NCI-H1048 (cell line): ENCODE data around the gene ZNF532.
"Not testable (repeated sequence)": the region's sequence is repeated elsewhere in the genome, so short reads cannot be mapped to it uniquely, and the experiment has no call there.

ENCODE experiments used
- DNase-seq: peaks from one replicate; lab custom pipeline; 2025; lab: John Stamatoyannopoulos, UW

Gene ZNF532, protein sequence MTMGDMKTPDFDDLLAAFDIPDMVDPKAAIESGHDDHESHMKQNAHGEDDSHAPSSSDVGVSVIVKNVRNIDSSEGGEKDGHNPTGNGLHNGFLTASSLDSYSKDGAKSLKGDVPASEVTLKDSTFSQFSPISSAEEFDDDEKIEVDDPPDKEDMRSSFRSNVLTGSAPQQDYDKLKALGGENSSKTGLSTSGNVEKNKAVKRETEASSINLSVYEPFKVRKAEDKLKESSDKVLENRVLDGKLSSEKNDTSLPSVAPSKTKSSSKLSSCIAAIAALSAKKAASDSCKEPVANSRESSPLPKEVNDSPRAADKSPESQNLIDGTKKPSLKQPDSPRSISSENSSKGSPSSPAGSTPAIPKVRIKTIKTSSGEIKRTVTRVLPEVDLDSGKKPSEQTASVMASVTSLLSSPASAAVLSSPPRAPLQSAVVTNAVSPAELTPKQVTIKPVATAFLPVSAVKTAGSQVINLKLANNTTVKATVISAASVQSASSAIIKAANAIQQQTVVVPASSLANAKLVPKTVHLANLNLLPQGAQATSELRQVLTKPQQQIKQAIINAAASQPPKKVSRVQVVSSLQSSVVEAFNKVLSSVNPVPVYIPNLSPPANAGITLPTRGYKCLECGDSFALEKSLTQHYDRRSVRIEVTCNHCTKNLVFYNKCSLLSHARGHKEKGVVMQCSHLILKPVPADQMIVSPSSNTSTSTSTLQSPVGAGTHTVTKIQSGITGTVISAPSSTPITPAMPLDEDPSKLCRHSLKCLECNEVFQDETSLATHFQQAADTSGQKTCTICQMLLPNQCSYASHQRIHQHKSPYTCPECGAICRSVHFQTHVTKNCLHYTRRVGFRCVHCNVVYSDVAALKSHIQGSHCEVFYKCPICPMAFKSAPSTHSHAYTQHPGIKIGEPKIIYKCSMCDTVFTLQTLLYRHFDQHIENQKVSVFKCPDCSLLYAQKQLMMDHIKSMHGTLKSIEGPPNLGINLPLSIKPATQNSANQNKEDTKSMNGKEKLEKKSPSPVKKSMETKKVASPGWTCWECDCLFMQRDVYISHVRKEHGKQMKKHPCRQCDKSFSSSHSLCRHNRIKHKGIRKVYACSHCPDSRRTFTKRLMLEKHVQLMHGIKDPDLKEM (N-terminal part only)

DNA sequence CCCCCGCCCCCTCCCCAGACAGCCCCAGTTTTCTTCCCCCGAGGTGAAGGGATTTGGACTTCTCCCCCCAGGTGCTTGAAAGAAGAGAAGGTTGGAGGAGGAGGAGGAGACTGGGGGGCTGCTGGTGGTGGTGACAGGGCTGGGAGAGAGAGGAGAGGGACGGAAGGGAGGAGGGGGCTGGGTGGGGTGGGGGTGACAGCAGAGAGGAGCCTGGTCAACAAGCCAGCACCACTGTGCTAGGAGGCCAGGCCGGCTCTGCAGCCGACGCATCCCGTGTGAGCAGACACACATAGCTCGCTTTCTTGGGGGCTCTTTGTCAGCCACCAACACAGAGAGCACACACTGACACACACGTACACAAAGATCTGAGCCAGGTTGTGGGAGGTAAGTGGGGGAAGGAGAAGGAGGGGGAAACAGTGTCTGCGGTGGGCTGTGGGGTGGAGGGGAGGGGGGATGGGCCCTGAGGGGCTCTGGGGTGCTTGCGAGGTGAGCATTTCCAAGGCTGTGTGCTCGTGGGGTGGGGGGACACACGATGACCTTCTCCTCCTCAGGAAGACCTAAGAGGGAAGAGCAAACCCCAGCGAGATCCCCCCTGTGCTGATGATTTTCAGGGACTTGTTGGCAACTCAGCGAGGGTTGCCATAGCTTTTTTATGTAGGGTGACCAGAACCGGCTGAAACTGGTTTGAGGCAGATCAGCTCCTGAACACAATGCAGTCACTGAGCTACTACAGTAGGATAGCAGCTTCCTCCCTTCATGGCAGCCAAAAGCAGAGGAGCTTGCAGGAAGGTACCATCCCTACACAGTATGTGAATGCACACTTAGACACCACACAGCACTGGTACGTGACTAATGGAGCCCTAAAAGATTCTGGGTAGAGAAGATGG is at the start of gene ZNF532:
ZNF532 (plus strand) TSS at position 732 of the 887 bp plus-strand sequence. CDS start 53,411 bp downstream, outside the sequence.
- DNase-seq: no peak

DNA sequence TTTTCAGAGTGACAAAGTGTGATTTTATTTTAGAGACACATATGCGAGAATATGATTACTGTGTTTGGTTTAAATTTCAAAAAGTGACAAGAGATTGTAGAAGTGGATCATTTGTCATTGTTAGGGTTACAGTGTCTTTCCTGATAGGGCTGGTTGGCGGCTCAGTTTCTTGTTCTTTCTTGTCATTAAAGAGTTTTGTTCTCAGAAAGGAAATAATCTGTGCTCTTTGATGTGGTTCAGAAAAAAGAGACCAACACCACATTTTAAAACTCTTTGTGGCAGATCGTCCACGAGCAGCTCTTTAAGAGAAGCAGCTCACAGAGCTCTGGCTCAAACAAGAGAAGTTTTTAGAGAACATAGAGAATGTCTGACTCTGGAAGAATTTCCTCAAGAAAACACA is 45.6 kb upstream of the ZNF532 start:
- no peak for DNase-seq

DNA sequence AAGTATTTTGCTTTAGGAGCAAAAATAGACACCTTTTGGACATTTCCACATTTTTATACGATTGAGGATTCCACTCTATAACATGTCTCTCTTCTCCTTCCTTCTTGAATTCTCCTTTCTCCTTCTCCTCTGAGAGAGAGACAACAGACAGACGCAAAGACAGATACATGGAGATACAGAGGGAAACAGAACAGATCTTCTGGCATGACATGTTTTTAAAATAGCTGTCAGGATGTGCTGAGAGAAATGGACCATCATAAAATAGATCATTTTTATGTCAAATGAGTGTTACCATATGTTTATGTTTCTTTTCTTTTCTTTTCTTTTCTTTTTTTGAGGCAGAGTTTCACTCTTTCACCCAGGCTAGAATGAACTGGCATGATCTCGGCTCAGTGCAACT is 44.4 kb upstream of the ZNF532 start:
- no peak for DNase-seq

DNA sequence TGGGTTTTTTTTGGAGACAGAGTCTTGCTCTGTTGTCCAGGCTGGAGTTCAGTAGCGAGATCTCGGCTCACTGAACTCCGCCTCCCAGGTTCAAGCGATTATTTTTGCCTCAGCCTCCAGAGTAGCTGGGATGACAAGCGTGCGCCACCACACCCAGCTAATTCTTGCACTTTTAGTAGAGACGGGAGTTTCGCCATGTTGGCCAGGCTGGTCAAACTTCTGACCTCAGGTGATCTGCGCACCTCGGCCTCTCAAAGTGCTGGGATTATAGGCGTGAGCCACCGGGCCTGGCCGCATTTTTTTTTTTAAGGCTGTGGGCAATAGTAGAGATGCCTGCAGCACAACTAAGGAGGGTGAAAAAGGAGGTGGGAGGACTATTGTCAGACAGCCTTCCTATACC is 41.7 kb upstream of the ZNF532 start:
- no peak for DNase-seq

DNA sequence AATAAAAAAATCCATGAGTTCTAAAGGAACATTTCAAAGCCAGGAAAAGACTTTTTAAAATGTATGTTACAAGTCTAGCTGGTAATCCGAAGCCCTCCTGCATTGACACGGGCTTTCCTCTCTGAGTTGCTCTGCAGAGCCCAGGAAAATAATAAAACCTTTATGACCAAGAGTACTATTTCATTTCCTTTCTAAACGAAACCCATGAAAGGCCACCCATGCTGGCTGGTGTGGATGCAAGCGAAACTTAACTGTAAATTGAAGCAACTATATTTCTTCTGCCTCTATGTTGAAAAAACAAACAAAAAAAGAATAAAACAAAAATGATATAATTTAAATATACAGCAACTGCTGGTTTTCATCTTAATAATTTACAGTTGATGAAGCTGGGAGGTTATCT is 41.3 kb upstream of the ZNF532 start:
- no peak for DNase-seq

DNA sequence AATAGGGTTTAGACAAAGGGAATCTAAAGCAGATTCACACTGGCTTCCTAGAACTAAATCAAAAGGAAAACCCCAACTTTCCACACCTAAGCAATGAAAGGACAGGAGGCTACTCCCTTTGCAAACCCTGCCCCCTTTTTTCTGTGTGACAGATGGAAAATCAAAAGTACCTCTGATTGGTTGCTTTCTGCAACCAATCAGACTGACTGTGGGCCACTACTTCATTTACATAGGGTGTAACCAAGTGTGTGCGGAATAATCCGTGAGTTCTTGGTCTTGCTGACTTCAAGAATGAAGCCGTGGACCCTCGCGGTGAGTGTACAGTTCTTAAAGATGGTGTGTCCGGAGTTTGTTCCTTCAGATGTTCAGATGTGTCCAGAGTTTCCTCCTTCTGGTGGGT is 37.8 kb upstream of the ZNF532 start:
- not testable (repeated sequence) for DNase-seq

DNA sequence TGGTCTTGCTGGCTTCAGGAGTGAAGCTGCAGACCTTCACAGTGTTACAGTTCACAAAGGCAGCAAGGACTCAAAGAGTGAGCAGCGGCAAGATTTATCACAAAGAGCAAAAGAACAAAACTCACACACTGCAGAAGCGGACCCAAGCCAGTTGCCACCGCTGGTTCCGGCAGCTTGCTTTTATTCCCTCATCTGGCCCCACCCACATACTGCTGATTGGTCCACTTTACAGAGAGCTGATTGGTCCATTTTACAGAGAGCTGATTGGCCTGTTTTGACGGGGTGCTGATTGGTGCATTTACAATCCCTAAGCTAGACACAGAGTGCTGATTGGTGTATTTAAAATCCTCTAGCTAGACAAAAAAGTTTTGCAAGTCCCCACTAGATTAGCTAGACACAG is 37.2 kb upstream of the ZNF532 start:
- DNase-seq: no peak

DNA sequence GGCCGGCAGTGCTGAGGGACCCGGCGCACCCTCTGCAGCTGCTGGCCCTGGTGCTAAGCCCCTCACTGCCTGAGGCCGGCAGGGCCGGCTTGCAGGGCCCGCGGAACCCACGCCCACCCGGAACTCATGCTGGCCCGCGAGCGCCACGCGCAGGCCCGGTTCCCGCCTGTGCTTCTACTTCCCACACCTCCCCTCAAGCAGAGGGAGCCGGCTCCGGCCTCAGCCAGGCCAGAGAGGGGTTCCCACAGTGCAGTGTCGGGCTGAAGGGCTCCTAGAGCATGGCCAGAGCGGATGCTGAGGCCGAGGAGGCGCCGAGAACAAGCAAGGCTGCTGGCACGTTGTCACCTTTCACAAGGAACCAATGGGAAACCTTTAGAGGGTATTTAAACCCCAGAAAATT is 36.8 kb upstream of the ZNF532 start:
- DNase-seq: no peak

DNA sequence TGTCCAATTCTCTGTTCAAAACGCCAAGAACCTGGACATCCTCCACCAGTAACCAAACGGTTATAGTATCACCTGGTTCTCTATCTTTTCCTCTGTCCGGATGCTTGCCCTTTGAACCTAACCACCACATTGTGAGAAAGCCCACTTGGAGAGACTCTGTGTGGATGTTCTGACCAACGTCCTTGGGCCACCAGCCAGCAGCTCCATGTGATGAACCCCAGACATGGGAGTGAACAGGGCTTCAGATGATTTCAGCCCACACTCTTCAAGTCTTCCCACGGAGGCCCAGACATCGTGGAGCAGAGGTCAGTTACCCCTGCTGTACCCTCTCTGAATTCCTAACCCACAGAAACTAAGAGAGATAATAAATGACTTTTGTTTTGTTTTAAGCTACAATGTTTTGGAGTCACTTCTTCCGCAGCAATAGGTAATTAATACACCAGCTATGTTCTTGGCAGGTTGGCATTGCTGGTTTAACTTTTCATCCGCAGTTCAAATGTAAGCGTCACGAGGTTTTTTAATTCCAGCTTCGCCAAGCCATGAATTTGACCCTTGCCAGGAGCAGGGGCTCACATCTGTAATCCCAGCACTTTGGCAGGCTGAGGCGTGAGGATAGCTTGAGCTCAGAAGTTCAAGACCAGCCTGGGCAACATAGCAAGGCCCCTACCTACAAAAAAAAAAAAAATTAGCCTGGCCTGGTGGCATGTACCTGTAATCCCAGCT is 36.1 kb upstream of the ZNF532 start:
- DNase-seq: no peak

DNA sequence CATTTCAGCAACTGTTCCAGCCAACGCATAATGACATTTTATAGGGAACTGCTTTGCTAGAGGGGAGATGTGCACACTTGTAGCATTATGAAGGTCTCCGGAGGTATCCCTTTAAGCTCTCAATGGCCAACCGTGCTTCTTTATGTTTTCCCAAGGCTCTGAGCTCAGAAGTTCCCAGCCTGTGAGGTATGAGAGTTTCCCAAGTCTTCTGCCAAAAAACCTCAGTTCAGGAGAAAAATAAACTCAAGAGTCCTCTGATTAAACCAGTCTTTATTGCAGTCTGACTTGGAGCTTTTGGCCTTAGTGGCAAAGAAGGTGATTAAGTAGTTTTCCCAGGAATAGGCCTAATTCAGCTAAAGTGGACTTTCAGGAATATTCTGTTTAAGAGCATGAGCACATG is 35.4 kb upstream of the ZNF532 start:
- DNase-seq: no peak

DNA sequence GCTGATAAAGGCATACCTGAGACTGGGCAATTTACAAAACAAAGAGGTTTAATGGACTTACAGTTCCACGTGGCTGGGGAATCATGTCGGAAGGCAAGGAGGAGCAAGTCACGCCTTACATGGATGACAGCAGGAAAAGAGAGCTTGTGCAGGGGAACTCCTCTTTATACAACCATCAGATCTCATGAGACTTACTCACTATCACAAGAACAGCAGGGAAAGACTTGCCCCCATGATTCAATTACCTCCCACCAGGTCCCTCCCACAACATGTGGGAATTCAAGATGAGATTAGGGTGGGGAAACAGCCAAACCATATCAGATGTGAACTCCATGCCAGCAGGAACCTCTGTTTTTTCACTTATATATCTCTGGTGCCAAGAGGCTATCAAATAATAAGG is 34.8 kb upstream of the ZNF532 start:
- not testable (repeated sequence) for DNase-seq

DNA sequence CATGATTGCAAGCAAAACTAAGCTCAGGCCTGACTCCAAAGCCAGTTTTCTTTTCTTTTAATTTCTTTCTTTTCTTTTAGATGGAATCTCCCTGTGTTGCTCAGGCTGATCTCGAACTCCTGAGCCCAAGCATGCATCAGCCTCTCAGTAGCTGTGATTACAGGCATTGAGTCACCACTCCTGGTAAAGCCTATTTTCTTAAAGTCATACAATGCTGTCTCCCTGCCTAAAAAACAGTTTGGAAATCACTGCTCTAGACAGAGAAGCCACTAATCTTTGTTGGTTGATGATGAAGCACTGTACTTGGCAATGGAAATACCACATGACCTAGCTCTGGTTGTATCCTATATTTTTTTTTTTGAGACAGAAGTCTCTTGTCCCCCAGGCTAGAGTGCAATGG is 33.1 kb upstream of the ZNF532 start:
- DNase-seq: no peak

DNA sequence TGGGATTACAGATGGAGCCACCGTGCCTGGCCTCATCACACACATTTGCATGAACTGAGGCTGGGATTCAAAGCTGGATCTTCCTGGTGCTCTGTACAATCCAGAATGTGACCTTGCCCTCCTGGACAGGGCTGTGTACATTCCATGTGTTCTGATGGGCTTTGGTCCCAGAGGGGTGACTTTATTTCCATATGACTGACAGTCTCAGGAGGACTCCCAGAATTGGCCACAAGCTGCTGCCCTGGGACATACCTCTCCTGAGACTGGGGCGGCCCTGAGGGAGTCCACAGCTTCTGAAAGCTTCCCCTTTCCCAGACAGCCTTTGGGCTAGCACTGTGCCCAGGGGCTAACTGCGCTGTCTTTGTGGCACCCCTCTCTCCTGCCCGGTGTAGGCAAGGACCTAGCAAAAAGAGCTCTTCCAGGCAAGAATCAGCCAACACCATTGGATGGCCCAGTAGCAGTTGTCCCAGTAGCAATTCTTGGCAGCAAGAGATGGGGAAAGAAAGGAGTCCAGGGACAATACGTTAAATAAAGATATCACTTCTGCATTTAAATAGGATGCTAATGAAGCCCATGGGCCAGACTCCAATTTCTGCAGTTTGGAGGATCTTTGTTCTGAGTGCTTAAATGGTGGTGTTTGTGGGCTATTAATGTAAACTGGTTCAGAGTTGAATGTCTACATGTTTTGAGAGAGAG is 26.4 kb upstream of the ZNF532 start:
- DNase-seq: no peak

DNA sequence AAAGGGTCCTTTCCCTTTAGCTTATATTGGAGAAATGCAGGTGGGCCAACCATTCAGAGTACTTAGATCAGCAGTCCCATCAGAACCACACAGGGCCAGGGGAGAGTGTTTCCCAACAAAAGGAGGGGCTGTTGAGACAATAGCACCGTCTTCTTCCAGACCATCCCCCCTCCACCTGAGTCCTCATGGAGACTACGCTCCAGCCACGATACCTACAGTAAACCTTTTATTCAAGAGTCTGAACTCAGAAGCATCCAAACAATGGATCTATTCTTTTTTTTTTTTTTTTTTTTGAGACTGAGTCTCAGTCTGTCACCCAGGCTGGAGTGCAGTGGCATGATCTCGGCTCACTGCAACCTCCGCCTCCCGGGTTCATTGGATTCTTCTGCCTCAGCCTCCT is 25.7 kb upstream of the ZNF532 start:
- no peak for DNase-seq

DNA sequence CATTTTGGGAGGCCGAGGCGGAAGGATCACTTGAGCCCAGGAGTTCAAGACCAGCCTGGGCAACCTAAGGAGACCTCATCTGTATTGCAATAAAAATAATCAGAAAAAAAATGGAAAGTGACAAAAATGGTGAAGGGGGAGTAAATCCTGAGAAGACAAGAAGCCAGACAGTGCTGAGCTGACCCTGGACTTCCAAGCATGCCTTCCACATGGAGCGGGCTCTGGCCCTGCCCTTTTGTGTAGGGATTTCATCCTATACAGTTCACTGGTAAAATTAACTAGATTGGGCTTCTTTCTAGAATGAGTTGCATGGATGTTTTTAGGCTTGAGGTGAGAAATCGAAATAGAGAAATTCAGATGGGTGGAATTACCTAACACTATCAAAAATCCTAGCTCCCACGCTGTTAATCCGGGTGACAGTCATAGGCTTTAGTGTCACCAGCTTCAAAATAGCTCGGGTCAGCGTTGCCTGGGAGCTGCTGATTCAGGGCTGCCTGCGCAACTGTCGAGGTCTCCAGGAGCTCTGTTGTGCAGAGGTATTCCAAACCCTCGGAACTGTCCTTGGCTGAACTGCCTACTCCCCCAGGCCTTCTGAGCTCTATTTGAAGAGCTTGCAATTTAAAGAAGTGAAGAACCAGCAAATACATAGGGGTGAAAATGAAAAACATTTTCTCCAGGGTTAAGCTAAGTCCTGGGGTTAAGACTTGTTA is 21.5 kb upstream of the ZNF532 start:
- no peak for DNase-seq

DNA sequence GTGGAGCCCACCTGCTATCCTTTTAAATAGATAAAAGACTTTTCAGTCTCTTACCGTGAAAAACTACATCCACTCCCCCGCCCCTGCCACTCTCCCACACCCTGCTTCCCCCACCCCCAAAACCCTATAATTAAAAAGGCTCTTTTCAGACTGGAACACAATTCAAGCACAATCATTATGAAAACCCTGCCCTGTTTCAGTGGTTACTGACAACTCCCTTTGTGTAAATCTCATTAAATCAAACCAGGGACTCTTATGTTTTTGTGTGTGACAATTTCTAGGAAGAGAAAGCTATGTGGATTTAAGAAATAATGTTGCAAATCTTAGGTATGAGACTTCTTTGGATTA is 21.0 kb upstream of the ZNF532 start:
- no peak for DNase-seq

DNA sequence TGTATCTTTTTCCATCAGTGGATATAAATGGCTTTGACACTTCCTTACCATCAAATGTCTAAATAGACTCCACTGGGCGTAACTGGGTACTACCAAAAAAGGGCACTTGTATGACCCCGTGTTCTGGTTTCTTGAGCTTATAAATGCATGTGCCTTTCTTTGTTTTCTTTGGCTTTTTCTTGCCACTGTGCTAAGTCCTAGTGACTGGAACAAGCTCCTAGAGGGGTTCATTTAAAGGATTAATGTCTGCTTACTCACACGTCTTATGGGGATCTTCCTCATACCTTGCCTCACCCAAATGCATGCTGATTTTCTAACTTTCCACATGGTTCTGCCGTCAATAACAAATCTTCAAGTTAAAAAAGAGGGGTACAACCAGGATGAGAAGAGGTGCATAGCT is 19.8 kb upstream of the ZNF532 start:
- no peak for DNase-seq

DNA sequence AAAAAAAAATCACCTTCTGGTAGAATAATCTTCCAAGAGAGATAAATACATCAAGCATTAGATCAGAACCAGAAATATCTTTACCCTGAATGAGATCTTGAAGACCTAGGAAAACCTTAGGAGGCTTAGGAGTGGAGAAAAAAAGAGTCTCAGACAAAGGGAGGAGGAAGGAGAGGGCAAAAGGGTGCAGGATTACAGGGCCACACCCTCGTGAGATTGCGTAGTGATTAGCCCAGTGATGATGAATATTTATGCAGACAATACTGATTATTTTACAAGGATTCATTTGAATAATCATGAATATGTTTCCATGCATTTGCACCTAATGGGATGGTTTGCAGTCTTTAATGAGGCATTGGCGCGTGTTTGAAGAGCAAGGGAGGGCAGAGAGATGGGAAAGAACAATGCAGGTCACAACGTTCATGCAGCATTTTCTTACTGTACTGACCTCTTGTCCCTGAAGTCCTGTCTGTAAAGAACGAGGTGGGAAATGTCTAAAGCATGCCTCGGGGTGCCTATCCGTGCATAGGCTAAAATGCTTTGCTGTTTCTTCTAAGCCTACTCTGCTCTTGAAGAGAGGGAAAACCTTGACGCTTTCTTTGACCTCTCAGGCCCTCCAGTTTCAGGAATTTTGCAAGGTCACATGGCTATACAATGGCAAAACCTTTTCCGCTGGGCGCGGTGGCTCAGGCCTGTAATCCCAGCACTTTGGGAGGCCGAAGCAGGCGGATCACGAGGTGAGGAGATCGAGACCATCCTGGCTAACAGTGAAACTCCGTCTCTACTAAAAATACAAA is 18.6 kb upstream of the ZNF532 start:
- no peak for DNase-seq
